Colonic mucosa (tissue), 4 donors: Measurements from ENCODE around the gene LMNTD1. TPM values are rescaled to one million over a fixed set of nuclear protein-coding genes. Genes with fewer than 3 reads are reported as not detected.

Source experiments
- DNase-seq: peaks from one replicate; pipeline ENCODE4 v3.0.0-alpha.2; 2020
- H3K27ac ChIP-seq: fragments of 200-600 bp; one replicate; pipeline ENCODE4 v1.8.0; 2021
- H3K27me3 ChIP-seq: fragments of 200-600 bp; one replicate; pipeline ENCODE4 v1.8.0; 2021
- H3K36me3 ChIP-seq: fragments of 200-600 bp; one replicate; pipeline ENCODE4 v1.8.0; 2021
- H3K4me1 ChIP-seq: fragments of 200-600 bp; one replicate; pipeline ENCODE4 v1.8.0; 2021; ENCODE audit warnings: mild to moderate bottlenecking
- H3K4me3 ChIP-seq: fragments of 200-600 bp; one replicate; pipeline ENCODE4 v1.8.0; 2021
- H3K9ac ChIP-seq, 2 donors: one replicate each; pipeline ENCODE4 v1.7.0; 2013; ENCODE audit warnings: control low read depth in 2 of 2, low read depth in 2 of 2, low read length in 2 of 2
- H3K9me3 ChIP-seq: fragments of 200-600 bp; one replicate; pipeline ENCODE4 v1.8.0; 2021
- CTCF ChIP-seq: fragments of 200-600 bp; IDR thresholded peaks from one replicate; pipeline ENCODE4 v1.8.0; 2022; ENCODE audit warnings: antibody characterized with exemption, mild to moderate bottlenecking
- intact Hi-C: fragments of 100-400 bp; cut with DNase I; formaldehyde crosslinking; loops from one replicate; pipeline ENCODE4 v1.14.1; 2022
- total RNA-seq, 2 donors: library from RNA; stranded (reverse); fragmentation: NEBNext Ultra II Directional in 1 of 2; extraction: Animal tissue kit (Norgen Biotek cat#: 25700) in 1 of 2; gene quantifications; one replicate each; pipeline ENCODE4 v1.2.1, GENCODE V29; 2021
- donor health status: healthy.
- donor health status: DM: no; HTN: no; CAD: no.
- donor health status: DM: no; HTN: no; CAD: no.

The LMNTD1 gene
- total RNA-seq, 2 donors from 2014 or later, result not detected

- no peak for TF ChIP-seq CTCF
- no peak for DNase-seq
- Histone ChIP-seq H3K4me1 (no peaks in the 10 kb centered on the region), H3K4me3 (no peak overlapping the region), H3K36me3 (no peaks in the 10 kb centered on the region), H3K9ac (no peak overlapping the region), H3K9me3 (no peaks in the 10 kb centered on the region), H3K27ac (no peak overlapping the region), H3K27me3 (no peaks in the 10 kb centered on the region)
- intact Hi-C loops, result no loop called here
These were observed 21.5 kb downstream of the LMNTD1 start for GRCh38 chr12:25531502-25532052.

GRCh38 chr12:25529738-25530137 is 23.3 kb downstream of the LMNTD1 start:
- Histone ChIP-seq H3K27me3 (no peaks in the 10 kb centered on the region), H3K9me3 (no peaks in the 10 kb centered on the region), H3K36me3 (no peaks in the 10 kb centered on the region), H3K4me3 (no peak overlapping the region), H3K4me1 (no peaks in the 10 kb centered on the region), H3K9ac (no peak overlapping the region), H3K27ac (no peak overlapping the region)
- intact Hi-C loops, result no loop called here
- no peak for TF ChIP-seq CTCF
- no peak for DNase-seq

GRCh38 chr12:25526778-25527177 is 26.3 kb downstream of the LMNTD1 start:
- intact Hi-C loops, result no loop called here
- H3K4me3 ChIP-seq, result no peak overlapping the region
- no peaks in the 10 kb centered on the region for H3K27me3 ChIP-seq
- H3K27ac ChIP-seq, result no peak overlapping the region
- TF ChIP-seq CTCF, result no peak
- no peaks in the 10 kb centered on the region for H3K36me3 ChIP-seq
- H3K9ac ChIP-seq, result no peak overlapping the region
- no peaks in the 10 kb centered on the region for H3K4me1 ChIP-seq
- no peaks in the 10 kb centered on the region for H3K9me3 ChIP-seq
- DNase-seq, result no peak

GRCh38 chr12:25524366-25524765 is 28.7 kb downstream of the LMNTD1 start:
- Histone ChIP-seq H3K9ac (no peak overlapping the region), H3K27me3 (no peaks in the 10 kb centered on the region), H3K27ac (no peak overlapping the region), H3K36me3 (no peaks in the 10 kb centered on the region), H3K4me3 (no peak overlapping the region), H3K9me3 (no peaks in the 10 kb centered on the region), H3K4me1 (no peaks in the 10 kb centered on the region)
- no peak for TF ChIP-seq CTCF
- no peak for DNase-seq
- intact Hi-C loops, result no loop called here

- Histone ChIP-seq H3K27me3 (no peaks in the 10 kb centered on the region), H3K36me3 (no peaks in the 10 kb centered on the region), H3K27ac (no peak overlapping the region), H3K9ac (no peak overlapping the region), H3K9me3 (no peaks in the 10 kb centered on the region), H3K4me1 (no peaks in the 10 kb centered on the region), H3K4me3 (no peak overlapping the region)
- intact Hi-C loops, result no loop called here
- no peak for DNase-seq
- TF ChIP-seq CTCF, result no peak
These were observed 31.3 kb downstream of the LMNTD1 start for GRCh38 chr12:25521625-25522256.
